KBM-7 (cell line): ENCODE results near the gene TRIB2.
"Not testable (repeated sequence)": the region's sequence is repeated elsewhere in the genome, so short reads cannot be mapped to it uniquely, and the experiment has no call there.

Source experiments
- DNase-seq: peaks from one replicate; pipeline ENCODE4 v3.0.0-alpha.2; 2015
- in situ Hi-C: fragments of 300-500 bp; cut with MboI; formaldehyde crosslinking; loops from 2 replicates; pipeline ENCODE4 v1.14.3; 2020; ENCODE audit warnings: low sequenced_read_pairs, low pct_unique_long_range_greater_than_20kb, mixed read lengths

Gene TRIB2

DNA sequence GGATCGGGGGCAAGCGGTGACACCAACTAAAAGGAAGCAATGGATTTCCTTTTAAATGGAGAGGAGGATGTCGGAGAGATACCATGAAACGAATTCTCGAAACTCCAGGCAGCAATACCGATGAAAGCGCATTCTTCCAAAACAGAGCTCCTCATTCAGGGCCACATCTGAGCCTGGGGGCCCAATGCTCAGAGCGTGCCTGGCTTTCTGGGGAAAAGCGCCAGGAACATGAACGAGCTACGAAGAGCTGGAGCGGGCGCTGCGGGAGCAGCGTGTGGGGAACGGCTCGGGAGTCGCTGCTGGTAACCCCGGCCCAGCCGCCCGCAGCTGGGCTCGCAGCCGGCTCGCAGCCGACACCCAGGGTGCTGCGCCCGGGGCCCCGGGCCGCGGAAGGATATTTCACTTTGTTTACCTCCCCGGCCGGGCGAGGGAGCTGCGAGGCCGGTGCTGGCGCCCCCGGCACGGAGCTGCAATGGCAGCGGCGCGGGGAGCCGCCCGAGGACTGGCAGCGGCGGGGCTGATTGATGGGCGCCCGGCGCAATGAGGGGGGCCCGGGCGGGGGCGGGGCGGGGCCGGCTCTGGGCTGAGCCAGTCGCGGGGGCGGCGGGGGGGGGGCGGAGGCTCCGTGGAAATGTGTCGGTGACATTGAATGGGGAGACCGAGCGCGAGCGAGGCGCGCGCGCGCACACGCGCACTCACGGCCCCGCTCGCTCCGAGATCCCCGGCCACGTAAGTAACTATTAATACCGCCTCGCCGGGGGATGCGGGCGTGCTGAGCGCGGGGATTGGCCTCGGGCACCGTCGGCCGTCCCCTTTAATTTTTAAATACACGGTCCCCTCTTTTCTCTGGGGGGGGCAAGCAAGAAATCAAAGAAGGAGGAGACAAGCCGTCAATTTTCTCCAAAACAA, at the start of gene TRIB2:
Gene TRIB2 (plus strand): TSS at position 655 of the 909 bp plus-strand sequence. CDS start 1,372 bp downstream, outside the sequence.
- peak; percentile 74 for DNase-seq
- in situ Hi-C loops = no loop called here

DNA sequence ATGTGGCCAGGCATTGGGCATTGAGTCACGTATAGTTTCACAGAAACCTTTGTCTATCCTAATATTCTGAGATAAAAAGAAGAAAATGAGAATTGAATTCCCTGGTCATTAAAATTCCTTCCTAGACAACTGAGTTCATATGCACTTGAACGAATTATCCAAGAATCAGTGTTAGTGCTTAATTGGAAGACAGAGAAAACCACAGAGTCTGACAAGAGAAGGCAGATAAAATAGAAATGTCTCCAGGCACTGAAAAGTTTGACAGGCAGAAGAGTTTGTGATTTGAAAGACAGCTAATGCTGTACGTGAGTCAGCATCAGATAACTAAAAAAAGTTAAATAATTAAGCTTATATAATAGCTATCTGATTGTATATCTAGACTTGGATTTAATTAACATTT, 47.7 kb upstream of the TRIB2 start:
- in situ Hi-C loops = no loop called here
- no peak for DNase-seq

DNA sequence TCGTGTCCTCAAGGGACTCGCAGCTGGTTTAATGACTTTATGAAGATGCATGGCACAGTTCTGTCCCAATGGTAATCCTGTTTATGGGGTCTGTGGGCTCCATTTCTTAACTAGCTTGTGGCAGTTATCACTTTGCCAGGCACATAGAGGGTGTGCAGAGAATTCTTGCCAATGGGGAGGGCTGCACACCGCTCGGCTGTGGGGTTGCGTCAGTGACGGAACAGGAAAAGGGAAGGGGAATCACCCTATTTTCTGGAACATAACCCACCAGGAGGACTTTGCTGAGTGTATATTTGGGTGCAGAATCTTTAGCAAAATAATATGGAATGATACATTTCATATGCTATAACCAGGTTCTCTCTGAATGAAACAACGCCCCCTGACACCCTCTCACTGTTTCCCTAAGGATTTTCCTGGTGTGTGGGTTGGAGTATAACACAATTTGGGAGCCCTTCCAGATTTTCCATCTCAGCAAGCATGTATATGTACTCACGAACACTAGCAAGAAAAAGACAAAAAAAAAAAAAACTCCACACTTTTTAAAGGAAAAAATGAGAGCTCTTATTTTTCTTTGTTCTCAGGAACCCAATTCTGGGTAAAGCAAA, 43.9 kb upstream of the TRIB2 start:
- DNase-seq = no peak
- in situ Hi-C loops = no loop called here

DNA sequence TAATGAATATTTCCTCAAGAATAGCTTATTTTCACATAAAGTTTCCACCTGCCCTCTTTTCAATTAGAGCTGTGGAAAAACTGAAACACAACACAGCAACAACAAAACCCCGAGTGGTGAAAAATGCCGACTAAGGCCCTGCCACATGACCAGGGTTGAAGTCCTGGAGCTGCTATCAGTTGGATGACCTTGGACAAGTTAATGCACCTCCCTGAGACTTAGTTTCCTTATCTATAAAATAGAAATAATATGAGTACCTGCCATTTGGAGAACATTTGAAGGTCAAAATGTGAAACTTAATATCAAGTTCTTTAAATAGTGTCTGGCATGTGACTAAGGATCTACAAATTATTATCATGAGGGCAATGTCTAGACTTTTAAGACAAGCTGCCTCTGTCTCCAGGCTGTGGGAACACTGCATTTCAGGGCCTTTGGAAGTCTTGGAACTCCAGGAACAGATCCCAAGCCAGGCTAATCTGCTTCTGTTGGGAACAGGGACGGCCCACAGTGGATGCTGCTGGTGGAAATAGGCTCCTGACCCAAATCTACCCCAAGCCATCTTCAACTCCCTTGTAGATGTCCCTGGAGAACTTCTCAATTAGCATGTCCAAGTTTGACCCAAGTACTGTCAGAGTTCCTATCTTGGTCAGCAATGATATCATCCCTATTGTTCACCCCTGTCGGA, 42.0 kb upstream of the TRIB2 start:
- DNase-seq = no peak
- in situ Hi-C loops = no loop called here

DNA sequence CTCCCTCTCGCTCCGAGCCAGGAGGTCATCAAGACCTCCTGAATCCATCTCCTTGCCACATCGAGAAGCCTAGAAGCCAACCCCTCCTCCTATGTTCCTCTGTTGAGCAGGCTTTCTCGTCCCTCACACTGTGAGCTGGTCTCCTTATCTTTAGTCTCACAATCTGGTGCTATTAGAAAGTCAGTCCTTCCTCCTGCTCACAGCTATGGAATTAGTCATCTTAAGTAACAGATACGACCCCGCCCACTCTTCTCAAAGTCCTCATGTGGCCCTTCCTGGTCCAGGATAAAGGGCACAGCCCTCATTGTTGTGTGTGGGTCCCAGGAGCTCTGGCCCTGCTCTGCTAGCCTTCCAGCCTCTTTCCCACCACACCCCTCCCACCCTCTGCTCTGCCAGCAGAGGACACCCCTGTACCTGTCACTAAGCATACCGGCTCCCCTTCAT, 41.4 kb upstream of the TRIB2 start:
- in situ Hi-C loops = no loop called here
- DNase-seq = no peak

DNA sequence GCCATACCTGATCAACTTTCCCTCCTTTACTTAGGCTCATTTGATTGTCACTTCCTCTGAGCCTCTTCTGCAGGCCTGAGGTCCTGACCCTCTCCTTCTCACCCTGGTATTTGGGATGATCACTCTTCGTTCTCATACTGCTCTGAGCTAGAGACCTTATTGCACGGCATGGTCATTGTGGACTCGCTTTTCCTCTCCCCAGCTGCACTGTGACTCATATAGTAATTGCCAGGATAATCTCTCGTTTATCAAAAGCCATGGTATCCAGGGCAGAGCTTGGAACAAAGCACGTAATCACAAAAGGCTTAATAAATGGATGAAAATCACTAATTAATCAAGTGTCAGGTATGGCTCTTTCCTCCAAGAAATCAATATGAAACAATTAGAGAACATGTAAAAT, 40.9 kb upstream of the TRIB2 start:
- DNase-seq = no peak
- in situ Hi-C loops = no loop called here

DNA sequence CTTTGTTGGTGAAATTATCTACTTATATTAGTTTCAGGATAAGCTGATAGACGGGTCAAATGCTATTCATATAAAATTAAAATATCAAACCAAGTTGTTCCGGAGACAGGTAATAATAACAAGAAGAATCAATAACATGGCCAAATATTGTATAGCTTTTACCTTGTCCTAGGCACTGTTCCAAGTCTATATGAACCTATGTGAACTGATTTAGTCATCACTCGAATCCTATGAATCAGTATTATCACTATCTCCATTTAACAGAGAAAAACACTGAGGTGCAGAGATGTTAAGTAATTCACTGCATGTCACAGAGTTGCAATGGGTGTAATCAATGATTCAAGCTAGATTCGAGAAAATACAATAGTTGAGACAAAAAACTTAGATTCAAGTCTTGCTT, 40.0 kb upstream of the TRIB2 start:
- no peak for DNase-seq
- in situ Hi-C loops = no loop called here

DNA sequence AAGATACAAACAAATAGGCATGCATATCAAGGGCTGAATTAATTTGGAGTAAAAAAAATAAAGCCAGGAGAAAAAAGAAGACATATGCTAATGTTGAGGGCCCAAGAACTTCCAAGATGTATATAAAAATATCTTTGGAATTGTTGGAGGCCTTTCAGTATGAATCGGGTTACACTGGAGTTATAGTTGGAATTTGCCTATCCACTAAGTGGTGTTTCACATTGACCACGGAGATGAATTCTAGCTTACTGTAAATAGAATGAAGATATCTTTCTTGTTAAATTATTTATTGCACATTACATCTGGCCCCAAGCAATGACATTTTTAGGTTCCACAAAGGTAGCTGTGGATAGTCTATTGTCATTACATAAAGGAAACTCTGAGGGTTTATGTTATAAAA, 38.5 kb upstream of the TRIB2 start:
- DNase-seq = no peak
- in situ Hi-C loops = no loop called here

DNA sequence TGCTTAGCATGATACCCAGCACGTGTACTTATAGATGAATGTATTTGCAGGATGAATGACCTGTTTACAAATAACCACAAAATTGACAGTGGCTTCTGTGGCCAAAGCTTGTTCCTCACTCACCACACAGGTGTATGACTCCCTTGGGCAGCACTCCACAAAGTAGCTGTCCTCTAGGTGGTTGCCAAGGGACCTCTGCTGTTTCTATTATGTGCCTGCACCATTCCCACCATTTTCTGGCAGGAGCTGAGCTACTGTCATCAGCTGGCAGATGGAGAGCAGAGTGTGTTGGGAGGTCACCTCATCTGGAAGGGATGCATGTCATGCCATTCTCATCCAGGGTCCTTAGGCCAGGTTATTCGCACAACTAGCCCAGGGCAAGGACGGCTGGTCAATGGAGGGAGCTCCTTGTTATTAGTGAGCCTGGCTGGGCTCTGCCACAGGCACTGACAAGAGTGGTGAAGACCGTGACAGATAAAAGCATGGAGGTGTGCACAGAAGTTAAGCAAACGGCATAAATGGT, 37.1 kb upstream of the TRIB2 start:
- DNase-seq = no peak
- in situ Hi-C loops = no loop called here

DNA sequence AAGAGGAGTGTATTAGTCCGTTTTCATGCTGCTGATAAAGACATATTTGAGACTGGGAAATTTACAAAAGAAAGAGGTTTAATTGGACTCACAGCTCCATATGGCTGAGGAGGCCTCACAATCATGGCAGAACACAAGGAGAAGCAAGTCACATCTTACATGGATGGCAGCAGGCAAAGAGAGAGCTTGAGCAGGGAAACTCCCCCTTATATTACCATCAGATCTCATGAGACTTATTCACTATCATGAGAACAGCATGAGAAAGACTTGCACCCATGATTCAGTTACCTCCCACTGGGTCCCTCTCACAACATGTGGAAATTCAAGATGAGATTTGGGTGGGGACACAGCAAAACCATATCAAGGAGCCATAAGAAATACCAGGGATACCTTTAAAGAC, 36.6 kb upstream of the TRIB2 start:
- DNase-seq, in situ Hi-C loops: not testable (repeated sequence)

DNA sequence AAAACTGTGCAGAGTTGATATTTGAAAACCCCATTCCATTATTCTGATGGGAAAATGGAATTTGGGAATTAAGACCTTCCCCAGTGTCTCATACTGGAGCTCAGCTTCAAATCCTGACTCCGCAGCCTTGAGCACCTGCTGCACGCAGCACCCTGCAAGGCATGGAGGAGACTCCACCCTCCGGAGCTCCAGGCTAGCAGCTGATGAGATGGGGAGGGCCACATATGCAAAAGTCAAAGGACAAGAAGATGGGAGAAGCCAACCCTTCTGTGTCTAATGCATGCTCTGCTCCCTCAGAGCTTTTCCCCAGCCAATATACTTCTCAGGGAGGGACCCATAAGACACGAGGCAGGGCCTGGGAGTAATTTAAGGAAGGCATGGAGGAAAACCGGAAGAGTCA, 34.7 kb upstream of the TRIB2 start:
- DNase-seq = no peak
- in situ Hi-C loops = no loop called here

DNA sequence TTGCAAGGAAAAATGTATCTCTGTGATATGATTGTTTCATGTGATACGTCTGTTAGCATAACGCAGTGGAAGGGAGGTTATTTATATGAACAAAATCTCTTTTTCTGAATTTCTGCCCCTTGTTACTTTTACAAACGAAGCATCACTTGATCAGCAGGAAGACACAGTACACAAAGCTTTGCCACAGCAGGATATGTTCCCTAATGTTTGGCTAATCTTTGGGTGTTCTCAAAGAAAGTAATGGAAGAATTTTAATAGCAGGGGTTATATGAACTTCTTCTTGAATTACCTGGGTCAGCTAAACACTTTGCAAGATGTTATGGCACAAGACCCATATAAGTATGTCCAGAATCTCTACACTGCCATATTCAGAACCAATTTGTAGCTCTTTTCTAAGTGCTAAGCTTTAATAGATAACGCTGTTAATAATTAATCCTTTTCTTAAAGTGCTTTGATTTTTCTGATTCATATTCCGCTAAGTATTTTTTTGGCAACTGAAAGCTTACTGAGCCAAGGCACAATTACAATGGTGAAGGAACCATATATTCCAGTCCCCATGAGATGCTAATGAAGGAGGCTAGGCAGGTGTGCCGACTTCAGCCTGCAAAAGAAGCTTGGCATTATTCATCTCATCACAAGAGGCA, 33.2 kb upstream of the TRIB2 start:
- in situ Hi-C loops = no loop called here
- DNase-seq = no peak

DNA sequence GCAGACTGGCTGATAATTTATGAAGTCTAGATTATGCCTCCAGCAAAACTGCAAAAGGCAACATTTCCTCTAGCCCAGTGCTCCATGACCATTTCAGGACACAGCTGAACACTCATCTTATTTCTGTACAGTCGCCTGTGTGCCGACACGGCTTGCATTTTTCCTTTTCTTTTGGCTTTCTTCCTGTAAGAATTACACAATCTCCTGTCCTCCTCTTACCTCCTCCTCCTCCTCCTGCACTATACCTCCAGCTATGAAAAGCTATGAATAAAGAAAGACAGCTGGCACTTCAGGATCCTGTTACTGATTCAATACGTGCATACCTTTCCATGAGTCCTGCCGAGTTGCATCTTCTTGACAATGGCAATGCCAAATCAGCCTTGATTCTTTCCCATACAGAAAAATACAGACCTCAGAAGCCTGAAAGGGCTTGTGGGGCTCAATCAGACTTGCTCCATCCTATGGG, 32.2 kb upstream of the TRIB2 start:
- no peak for DNase-seq

DNA sequence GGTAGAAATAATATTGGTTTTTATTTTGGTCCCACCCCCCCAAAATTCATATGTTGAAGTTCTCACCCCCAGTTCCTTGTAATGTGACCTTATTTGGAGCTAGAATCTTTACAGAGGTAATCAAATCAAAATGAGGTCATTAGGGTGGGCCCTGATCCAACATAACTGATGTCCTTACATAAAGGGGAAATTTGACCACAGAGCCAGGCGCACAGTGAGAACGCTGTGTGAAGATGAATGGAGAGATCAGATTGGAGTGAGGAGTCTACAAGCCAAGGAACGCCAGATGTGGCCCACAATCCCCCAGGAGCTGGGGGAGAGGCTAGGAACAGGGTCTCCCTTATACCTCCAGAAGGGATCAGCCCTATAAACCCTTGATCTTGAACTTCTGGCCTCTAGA, 31.6 kb upstream of the TRIB2 start:
- DNase-seq = no peak
- in situ Hi-C loops = no loop called here

More for the DNA sequence above, 32.2 kb upstream of the TRIB2 start:
- in situ Hi-C loops = no loop called here

DNA sequence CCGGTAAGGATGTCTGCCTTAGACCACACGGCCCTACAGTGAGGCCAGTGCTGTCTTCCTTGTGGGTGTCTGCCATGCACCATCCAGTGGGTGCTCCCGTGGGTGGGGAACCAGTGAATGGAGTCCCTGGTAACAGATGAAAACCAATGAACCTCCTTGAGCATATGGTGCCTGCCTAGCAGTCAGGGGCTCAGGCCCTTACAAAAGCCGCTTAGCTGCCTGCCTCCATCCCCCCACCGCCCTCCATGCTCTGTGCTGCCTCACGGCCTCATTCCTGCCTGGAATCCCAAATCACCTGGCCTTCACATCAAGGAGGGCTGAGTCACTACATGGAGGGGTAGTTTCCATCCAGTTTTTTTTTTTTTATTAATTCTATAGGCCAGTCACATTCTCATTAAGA, 30.8 kb upstream of the TRIB2 start:
- no peak for DNase-seq
- in situ Hi-C loops = no loop called here

DNA sequence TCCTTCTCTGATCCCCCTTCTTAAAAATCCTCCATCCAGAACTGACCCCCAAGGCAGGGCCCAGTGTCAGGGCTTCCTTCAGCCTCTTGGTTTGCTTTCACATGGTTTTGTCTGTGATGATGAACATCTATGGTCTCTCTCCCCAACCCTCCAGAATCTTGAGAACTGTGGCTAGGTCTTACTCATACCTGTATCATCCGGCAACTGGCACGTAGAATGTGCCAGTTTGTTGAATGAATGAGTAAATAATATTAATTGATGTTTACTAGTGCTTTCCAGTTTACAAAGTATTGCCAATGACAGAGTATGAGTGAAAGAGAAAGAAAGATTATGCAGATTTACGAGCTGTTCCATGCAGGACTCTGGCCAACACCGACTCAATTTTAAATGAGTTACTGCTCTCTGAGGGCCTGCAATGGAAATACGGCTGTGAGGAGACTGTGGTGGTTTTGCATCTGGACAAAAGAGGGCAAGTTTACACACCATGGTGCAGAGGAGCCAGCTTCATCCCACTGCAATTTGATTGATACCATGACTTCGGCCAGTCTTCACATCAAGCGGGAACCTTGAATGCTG, 29.9 kb upstream of the TRIB2 start:
- in situ Hi-C loops = no loop called here
- DNase-seq = no peak

DNA sequence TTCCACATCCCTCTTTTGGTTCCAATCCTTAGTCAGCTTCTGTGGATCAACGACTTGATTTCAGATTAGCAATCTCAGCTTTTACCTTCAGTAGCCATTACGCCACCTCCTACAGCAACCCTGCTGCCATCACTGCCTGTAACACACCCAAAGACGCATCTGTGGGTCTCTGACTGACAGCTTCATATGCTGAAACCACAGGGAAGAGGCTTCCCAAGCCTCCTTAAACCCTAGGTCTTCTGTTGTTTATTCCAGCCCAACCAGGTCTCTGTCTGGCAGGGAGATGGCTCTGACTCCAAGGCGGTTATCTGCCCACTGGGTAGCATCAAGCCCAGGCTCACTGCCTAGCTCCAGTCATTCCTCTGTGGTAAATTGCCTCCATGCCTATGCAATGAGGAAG, 28.6 kb upstream of the TRIB2 start:
- in situ Hi-C loops = no loop called here
- DNase-seq = no peak

DNA sequence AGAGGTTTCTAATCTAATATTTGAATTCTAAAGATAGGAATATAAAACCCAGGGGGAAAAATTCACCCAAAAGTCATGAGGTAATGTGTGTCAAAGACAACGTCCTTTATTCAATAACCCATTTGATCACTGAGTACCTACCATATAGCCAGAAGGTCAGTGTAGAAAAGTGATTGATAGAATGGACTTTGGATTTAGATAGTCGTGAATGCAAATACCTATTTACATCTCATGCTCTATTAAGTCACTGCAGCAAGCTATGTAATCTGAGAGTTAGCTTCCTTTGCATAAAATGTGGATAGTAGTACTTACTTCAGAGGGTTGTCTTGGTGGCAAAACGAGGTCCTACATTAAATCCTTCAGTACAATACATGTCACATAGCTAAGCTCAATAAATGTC, 27.8 kb upstream of the TRIB2 start:
- in situ Hi-C loops = no loop called here
- DNase-seq = no peak

DNA sequence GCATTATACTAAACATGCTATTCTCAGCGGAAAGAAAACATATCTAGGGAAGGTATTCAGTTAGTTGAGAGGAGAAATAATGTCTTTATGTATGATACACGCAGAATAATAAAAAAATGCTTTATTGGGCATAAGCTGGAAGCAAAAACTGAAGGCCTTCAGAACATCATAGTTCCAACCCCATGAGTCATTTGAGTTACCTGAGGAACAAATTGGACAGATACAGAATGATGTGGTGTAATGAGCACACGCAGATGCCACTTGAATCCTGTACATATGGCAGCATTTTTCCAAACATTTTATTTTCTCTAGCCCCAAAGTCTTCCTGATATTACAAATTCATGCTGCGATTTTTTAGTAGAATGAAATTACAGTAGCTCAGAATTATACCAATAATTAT, 23.2 kb upstream of the TRIB2 start:
- no peak for DNase-seq
- in situ Hi-C loops = no loop called here
